Left ventricle myocardium inferior (tissue), 1 donor: ENCODE data around the gene ARHGAP24. TPM values are rescaled to one million over a fixed set of nuclear protein-coding genes. Genes with fewer than 3 reads are reported as not detected.

Experiments
- DNase-seq: peaks from one replicate; pipeline ENCODE4 v3.0.0-alpha.2; 2020
- H3K27ac ChIP-seq: fragments of 200-600 bp; replicated peaks from 2 replicates; pipeline ENCODE4 v1.8.0; 2021
- H3K27me3 ChIP-seq: fragments of 200-600 bp; 2 replicates; pipeline ENCODE4 v1.8.0; 2021; ENCODE audit warnings: low read depth
- H3K36me3 ChIP-seq: fragments of 200-600 bp; 2 replicates; pipeline ENCODE4 v1.8.0; 2021
- H3K4me1 ChIP-seq: fragments of 200-600 bp; 2 replicates; pipeline ENCODE4 v1.8.0; 2021
- H3K4me3 ChIP-seq: fragments of 200-600 bp; 2 replicates; pipeline ENCODE4 v1.8.0; 2021; ENCODE audit warnings: mild to moderate bottlenecking, moderate library complexity
- H3K9me3 ChIP-seq: fragments of 200-600 bp; replicated peaks from 2 replicates; pipeline ENCODE4 v1.8.0; 2021
- intact Hi-C: fragments of 100-400 bp; cut with micrococcal nuclease; formaldehyde crosslinking; loops from one replicate; pipeline ENCODE4 v1.11.0; 2022
- total RNA-seq: library from RNA; stranded (reverse); fragmentation: NEBNext Ultra II Directional; extraction: Animal tissue kit (Norgen Biotek cat#: 25700); gene quantifications from one replicate; pipeline ENCODE4 v1.2.1, GENCODE V29; 2021
- TF ChIP-seq, protein P1 (sequence below): fragments of 200-600 bp; IDR thresholded peaks from 2 replicates; pipeline ENCODE4 v1.8.0; 2021; ENCODE audit warnings: antibody characterized with exemption, mild to moderate bottlenecking, borderline replicate concordance
- donor health status: DM: no; HTN: yes; CAD: no; lungs with severe emphysema.

The ARHGAP24 gene
- total RNA-seq, 1 donor from 2014 or later = 13.7 TPM

DNA sequence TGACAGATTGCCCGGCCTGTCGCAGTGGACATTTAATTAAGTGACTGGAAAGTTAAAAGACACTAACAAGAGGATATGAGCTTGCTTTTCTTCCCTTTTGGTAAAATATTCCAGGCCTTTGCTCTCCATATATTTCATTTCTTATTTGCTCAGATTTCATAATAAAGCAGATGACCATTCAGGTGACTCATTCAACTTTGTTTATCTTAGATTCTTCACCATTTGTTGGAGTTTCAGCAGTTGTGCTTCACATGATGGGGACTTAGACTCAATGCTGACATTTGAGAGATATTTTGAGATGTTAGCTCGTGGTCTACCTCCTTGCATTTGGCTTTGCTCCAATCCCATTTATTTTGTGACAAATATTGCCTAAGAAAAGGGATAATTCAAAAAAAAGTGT lies 312.2 kb downstream of the ARHGAP24 start:
- Histone ChIP-seq H3K27ac (no peak overlapping the region), H3K36me3 (no peaks in the 10 kb centered on the region), H3K4me1 (peaks cover 32% of the 10 kb centered on the region), H3K27me3 (no peaks in the 10 kb centered on the region), H3K4me3 (no peak overlapping the region), H3K9me3 (no peaks in the 10 kb centered on the region)
- intact Hi-C loops = no loop called here
- no peak for DNase-seq
- TF ChIP-seq, protein P1, sequence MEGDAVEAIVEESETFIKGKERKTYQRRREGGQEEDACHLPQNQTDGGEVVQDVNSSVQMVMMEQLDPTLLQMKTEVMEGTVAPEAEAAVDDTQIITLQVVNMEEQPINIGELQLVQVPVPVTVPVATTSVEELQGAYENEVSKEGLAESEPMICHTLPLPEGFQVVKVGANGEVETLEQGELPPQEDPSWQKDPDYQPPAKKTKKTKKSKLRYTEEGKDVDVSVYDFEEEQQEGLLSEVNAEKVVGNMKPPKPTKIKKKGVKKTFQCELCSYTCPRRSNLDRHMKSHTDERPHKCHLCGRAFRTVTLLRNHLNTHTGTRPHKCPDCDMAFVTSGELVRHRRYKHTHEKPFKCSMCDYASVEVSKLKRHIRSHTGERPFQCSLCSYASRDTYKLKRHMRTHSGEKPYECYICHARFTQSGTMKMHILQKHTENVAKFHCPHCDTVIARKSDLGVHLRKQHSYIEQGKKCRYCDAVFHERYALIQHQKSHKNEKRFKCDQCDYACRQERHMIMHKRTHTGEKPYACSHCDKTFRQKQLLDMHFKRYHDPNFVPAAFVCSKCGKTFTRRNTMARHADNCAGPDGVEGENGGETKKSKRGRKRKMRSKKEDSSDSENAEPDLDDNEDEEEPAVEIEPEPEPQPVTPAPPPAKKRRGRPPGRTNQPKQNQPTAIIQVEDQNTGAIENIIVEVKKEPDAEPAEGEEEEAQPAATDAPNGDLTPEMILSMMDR = no peak

DNA sequence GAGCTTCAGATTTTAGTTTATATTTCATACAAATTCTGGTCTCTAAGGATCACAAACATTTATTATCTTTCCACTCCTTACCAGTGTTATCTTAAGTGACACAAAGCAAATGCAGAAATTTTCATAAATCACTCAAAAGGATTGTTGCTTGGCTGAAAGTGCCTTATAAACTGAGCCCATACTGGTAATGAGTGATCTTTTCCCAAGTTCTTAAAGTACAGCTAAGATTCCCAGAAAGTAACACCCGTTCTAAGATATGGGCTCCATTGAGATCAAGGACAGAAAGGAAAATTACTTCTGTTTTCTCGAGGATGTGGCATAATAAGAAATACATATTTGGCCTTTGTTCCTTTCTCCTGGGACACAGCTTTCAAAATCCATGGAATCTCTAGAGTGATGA lies 313.7 kb downstream of the ARHGAP24 start:
- no peaks in the 10 kb centered on the region for H3K27me3 ChIP-seq
- no peaks in the 10 kb centered on the region for H3K36me3 ChIP-seq
- TF ChIP-seq, protein P1 = no peak
- no peaks in the 10 kb centered on the region for H3K9me3 ChIP-seq
- no peak overlapping the region for H3K4me3 ChIP-seq
- DNase-seq = no peak
- H3K27ac ChIP-seq = no peak overlapping the region
- H3K4me1 ChIP-seq = peaks cover 41% of the 10 kb centered on the region
- intact Hi-C loops = no loop called here

DNA sequence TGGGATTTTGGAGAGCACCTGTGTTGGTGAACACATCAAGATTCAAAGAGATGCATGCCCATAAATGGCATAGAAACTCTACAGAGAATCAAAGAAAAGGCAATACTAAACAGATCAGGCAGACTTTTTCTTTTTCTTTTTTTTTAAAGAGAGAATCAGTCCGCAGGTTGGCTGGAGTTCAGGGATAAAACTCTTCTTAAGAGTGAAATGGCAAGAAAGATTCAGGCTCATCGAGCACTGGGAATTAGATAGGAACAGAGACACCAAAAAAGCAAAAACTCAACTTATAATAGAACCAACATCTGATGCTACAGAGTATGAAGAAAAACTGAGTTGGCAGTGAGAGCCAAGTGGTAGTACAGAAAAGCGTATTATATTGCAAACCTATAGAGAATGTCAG lies 314.3 kb downstream of the ARHGAP24 start:
- peaks cover 40% of the 10 kb centered on the region for H3K4me1 ChIP-seq

DNA sequence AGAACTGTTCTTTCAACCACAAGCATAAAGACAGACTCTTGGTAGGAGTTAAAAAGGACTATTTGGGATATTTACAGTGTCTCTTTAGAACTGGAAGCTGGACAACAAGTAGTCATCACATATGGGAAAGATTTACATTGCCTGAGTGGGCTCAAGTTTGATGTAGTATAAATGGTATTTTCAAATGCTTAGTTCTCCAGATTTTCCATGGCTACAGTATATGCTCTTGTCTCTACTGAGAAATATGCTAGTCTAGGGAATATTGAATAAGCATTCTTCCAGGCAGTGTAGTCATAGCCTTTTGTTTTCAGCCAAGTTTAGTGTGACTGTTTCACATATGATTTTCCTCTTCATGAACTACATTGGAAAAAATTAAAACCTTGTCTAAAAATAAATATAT lies 315.6 kb downstream of the ARHGAP24 start:
- DNase-seq = no peak
- TF ChIP-seq, protein P1 = no peak
- H3K9me3 ChIP-seq = no peaks in the 10 kb centered on the region
- H3K27me3 ChIP-seq = no peaks in the 10 kb centered on the region
- no peak overlapping the region for H3K4me3 ChIP-seq
- H3K36me3 ChIP-seq = no peaks in the 10 kb centered on the region
- H3K27ac ChIP-seq = no peak overlapping the region
- peaks cover 34% of the 10 kb centered on the region for H3K4me1 ChIP-seq
- intact Hi-C loops = loop anchor here (10.0 kb wide), 1 partner anchor 254 kb away; no protein-coding TSS in a partner anchor

More for the DNA sequence above, 314.3 kb downstream of the ARHGAP24 start:
- intact Hi-C loops = no loop called here
- no peak for DNase-seq
- no peaks in the 10 kb centered on the region for H3K9me3 ChIP-seq
- H3K27ac ChIP-seq = no peak overlapping the region
- TF ChIP-seq, protein P1 = no peak
- H3K36me3 ChIP-seq = no peaks in the 10 kb centered on the region
- H3K27me3 ChIP-seq = no peaks in the 10 kb centered on the region
- no peak overlapping the region for H3K4me3 ChIP-seq

DNA sequence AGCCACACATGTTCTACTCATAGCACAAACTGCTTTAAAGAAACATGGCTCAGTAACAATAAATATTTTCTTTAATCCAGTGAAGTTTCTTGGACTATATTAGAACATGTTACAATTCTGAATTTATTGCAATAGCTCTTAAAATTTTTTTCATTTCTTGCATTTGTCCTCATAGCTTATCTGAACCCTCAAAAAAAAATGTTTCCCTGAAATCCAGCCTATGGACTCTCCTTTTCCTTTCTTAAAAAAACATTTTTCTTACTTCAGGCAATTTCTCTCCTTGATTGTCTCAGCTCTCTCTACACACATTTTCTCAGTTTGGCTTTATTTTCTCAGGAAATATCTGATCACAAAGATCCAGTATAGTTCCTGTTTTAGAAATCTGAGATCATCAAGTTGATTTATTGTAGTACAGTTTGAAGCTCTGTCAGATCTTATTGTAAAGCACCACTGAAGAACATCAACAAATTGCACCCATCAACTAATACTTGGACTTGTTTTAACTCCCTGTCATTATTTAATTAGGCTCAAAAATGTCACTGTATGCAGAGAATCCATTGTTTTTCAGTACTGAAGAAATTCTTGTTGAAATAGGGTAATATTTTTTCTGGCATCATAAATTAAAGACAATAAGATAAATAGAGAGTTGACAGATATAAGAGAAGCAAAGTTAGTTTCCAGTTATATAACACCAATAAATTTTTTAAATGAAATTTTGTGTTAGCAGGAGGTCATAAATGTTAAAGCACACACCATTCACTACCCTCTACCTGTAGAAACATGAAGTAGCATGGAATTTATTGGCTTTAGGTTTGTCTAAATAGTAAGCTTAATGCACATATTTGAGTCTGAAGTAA lies 317.7 kb downstream of the ARHGAP24 start:
- Histone ChIP-seq H3K4me3 (no peak overlapping the region), H3K4me1 (peaks cover 31% of the 10 kb centered on the region), H3K27me3 (no peaks in the 10 kb centered on the region), H3K36me3 (no peaks in the 10 kb centered on the region), H3K27ac (no peak overlapping the region), H3K9me3 (no peaks in the 10 kb centered on the region)
- intact Hi-C loops = loop anchor here (10.0 kb wide), 1 partner anchor 252 kb away; no protein-coding TSS in a partner anchor
- TF ChIP-seq, protein P1 = no peak
- DNase-seq = no peak
